GM21423 (cell line): ENCODE results near the gene SYDE1.
A peak's percentile ranks its signal among the peaks of the same experiment; 100 is the strongest.

Experiments
- ATAC-seq: cut with Tn5 transposase; IDR thresholded peaks from one replicate; pipeline ENCODE4 v1.9.1; 2021; ENCODE audit warnings: mild to moderate bottlenecking, moderate library complexity; ENCODE audit not compliant: unreplicated experiment

SYDE1 gene

DNA sequence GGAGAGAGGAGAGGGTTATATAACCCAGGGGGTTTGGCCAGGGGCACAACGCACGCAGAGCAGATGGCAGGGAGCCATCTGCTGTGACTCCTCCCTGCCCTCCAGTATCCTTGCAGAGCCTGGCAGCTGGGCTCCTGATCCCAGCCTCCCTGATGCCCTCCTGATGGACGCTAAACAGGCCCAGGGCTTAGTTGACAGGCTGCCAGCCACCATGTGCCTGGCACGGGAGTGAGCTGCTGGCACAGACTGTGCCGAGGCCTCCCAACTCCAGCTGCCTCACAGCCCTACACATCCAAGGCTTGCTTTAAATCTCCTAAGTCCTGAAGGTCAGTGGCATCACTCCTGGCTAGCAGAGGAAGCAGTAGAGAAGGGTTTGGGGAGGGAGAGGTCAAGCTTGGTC, 16.7 kb downstream of the SYDE1 start:
- no peak for ATAC-seq

DNA sequence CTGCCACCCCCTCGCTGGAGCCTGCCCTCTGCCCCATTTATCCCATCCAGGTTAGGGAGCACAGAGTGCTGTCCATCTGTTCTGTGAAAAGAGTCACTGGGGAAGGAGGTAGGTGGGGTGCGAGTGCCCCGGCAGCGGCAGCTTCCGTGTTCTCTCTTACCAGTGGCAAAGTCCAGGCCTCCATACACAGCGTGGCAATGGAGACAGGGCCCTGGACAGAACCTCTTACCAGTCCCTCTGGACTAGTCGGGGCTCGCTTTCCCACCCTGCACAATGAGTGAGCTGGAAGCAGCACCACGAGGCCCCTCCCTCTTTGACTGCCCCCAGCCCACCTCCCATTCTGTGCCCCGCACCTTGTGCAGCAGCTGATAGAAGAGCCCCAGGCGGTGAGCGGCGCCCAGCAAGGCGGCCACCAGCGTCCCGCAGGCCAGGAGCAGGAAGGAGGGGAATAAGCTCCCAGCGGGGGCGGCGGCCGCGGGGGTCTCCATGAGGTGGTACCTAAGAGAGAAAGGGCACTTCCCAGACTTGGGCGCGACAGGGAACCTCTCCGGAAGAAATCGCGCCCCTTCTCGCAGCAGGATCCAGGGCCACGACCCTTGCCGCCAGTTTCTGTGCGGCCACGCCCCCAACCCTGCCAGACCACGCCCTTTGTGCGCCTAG, 17.5 kb downstream of the SYDE1 start:
- no peak for ATAC-seq

DNA sequence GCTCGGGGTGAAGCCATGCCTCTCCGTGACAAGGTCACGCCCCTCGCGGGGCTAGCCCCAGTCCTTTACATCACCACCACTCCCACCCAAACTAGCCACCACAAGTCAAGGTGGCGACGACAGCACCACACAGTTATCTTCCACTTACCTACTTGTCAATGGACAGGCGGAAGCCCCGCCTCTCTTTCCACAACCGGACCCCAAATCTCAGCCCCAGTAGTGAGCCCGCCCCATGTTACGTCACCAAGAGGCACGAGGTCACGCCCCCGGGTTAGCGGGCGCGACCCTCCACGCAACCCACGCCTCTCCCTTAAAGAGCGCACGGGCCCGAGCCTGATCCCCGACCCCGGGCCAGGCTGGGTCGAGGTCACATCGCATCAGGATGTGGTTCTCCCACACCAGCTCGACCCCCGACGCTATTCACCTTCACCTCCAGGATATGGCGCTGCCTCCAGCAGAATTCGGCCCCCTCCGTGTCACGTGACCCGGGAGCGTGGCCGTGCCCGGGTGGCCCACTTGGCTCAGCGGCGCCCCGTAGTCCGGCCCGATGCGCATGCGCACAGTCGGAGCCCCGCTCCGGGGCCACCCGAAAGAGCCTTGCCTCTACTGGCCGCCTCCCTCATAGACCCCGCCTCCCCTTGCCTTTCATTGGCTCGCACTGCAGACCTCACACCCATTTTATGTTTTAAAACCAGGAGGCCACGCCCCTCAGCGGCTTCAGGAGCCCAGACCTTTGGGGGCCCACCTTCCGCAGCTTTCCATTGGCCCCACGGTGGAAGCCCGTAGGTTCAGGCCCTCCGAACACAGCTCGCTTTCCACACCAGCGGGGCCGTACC, 18.2 kb downstream of the SYDE1 start:
- peak; percentile 88 for ATAC-seq

GRCh38 chr19:15126131-15126910, 19.1 kb downstream of the SYDE1 start:
- no peak for ATAC-seq

GRCh38 chr19:15128162-15128770, 21.1 kb downstream of the SYDE1 start:
- no peak for ATAC-seq

GRCh38 chr19:15129856-15130585, 22.8 kb downstream of the SYDE1 start:
- no peak for ATAC-seq

DNA sequence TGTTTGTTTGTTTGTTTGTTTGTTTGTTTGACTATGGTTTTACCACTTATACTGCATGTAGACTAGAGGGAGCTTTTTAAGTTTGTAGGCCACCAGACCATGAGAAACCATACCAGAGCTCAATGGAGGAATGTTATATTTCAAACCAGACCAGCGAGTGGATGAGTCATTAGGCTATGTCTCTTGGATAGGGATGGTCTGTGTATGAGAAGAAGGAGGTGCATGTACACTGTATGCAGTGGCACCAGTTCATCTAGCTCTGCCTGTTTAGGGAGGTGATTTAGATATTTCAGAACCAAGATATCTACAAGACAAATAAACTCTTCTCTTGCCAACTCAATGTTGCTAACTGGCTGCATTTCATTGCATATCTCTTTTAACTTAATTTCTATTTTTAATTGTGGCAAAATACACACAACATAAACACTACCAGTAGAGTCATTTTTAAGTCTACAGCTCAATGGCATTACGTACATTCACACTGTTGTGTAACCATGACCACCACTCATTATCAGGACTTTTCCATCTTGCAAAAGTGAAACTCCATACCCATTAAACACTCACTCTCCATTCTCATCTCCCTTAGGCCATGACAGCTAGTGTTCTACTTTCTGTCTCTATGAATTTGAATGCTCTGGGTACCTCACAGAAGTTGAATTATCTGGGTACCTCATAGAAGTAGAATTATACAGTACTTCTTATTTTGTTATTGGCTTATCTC, 29.2 kb downstream of the SYDE1 start:
- ATAC-seq = no peak

DNA sequence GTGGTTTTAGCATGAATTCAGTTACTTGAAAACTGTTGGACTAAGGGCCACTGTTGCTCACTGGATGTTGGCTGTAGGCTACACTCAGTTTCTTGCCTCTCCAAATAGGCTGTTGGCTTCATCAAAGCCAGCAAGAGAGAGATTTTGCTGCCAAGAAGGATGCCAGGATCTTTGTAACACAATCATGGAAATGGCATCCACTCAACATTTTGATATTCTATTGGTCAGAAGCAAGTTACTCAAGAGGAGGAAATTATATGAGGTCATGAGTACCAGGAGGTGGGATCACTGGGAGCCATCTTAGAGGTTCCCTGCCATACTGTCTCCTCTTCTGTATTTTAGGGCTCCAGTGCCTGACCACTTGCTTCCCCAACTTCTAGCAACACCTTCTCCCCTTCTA, 30.6 kb downstream of the SYDE1 start:
- ATAC-seq = no peak

DNA sequence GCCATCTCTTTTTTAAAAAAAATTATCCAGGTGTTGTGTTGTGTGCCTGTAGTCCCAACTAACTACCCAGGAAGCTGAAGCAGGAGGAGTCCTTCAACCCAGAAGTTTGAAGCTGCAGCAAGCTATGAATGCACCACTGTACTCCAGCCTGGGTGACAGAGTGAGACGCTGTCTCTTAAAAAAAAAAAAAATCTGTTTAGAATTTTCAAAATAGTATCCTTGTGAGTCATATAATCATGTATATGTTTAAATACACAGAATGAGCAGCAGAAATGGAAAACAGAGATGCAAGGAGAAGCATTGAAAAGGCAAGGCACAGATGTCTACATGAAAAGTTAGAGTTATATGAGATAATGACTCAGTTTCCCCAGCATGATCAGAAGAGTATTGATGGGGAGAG, 31.2 kb downstream of the SYDE1 start:
- ATAC-seq = no peak

DNA sequence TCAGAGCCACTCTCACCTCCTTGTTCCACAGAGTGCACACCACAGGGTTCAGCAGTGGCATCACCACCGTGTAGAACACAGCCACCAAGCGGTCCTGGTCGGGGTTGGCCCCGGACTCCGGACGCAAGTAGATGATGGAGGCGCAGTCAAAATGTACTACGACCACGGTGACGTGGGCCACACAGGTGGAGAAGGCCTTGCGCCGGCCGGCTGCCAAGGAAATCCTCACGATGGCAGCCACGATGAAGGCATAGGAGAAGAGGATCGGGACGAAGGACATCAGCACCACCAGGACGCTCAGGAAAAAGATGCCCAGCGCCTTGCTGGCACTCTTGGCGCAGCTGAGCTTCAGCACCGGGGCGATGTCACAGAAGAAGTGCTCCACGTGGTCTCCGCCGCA, 33.9 kb downstream of the SYDE1 start:
- no peak for ATAC-seq

DNA sequence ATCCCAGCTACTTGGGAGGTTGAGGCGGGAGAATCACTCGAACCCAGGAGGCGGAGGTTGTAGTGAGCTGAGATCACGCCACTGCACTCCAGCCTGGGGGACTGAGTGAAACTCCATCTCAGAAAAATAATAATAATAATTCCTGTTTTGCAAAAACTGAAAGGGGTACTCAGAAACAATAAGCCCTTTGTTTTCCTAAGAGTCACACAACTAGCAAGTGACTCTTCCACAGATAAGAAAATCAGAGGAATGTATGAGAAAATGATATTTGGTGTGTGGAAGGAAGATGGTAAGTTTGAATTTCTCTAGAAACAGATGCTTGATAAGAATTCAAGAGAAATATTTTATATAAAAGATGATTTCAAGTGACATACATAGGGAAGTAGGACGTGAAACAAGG, 35.1 kb downstream of the SYDE1 start:
- no peak for ATAC-seq

DNA sequence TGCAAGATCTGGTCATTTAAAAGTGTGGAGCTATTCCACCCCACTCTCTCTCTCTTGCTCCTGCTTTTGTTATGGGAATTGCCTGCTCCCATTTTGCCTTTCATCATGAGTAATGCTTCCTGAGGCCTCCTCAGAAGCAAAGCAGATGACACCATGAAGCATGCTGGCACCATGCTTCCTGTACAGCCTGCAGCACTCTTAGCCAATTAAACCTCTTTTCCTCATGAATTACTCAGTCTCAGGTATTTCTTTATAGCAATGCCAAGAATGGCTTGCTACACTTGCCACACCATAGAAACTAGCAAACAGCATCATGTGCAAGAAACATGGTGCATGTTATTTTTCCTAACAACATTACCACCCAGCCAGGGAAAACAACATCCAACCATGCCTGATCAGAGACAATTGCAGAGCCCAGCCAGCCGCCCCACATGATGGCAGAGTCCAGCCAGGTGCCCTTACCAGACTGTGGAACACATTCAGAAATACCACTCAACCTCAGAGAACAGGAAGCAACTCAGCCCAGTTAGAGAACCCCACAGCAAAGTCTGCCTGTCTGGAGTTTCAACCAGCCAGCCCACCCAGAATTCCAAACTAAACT, 36.9 kb downstream of the SYDE1 start:
- no peak for ATAC-seq

GRCh38 chr19:15147090-15147489, 39.9 kb downstream of the SYDE1 start:
- ATAC-seq = no peak

DNA sequence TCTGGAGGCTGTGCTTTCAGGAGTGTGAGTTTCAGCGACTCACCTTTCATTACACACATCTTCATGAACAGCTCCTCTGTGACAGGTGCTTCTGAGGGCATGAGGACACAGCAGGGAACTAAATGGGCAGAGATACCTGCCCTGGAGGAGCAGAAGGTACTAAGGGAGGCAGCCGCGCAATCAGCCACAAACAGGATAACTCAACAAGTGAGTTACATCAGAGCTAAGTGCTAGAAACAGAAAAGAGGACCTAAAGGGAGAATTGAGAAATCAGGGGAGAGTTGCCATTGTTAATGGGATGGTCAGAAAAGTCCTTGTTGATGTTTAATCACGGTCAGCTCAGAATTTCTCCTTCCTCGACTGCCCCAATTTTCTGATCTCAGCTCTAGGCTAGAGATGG, 42.5 kb downstream of the SYDE1 start:
- no peak for ATAC-seq

- no peak for ATAC-seq
These were observed 46.9 kb downstream of the SYDE1 start for GRCh38 chr19:15154002-15154612.

GRCh38 chr19:15155296-15155695, 48.1 kb downstream of the SYDE1 start:
- ATAC-seq = no peak

DNA sequence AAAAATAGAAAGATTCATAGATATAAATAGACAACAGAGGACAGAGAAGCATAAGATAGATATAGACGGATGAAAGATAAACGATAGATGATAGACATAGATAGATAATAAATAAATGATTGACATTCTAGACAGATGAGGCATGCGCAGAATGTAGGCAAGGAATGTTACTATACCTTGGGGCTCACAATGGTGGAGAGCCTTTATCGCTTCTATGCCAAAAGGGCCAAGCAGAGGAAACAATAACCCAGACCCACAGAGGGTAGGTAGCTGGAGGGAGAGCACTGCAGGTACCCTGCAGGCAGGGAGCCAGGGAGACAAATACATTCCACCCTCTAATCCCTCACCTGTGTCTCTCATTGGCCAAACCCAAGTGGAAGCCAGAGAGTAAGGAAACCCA, 49.2 kb downstream of the SYDE1 start:
- no peak for ATAC-seq

DNA sequence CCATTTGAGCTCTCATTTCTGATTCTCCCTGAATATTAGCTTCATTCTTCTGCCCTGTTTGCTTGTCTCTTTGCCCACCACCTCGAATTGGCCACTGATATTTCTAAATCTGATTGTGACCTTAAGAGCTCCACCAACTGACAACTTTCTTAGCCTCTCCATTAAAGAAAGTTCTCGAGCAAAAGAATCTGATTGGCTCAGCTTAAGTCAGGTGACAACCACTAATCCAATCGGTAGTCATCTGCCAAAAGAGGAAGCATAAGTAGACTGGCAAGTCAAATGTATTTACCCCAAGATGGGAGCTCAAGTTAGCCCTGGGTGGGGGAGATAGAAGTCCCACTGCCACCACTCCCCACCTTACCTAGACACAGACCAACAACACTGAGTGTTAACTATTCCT, 52.0 kb downstream of the SYDE1 start:
- no peak for ATAC-seq
